Glutamatergic neuron (in vitro differentiated cells): ENCODE measurements around the gene DDX59. TPM values are rescaled to one million over a fixed set of nuclear protein-coding genes. Genes with fewer than 3 reads are reported as not detected.

Source experiments
- DNase-seq: peaks from one replicate; pipeline ENCODE4 v3.0.0; 2022
- H3K27ac Mint-ChIP-seq: one replicate; pipeline ENCODE4 v1.8.0; 2020; ENCODE audit warnings: mild to moderate bottlenecking, mixed read lengths, inconsistent platforms; ENCODE audit not compliant: unreplicated experiment
- H3K27me3 Mint-ChIP-seq: one replicate; pipeline ENCODE4 v1.8.0; 2020; ENCODE audit warnings: mild to moderate bottlenecking, moderate library complexity, mixed read lengths, inconsistent platforms; ENCODE audit not compliant: unreplicated experiment
- H3K36me3 Mint-ChIP-seq: one replicate; pipeline ENCODE4 v1.8.0; 2020; ENCODE audit warnings: mild to moderate bottlenecking, mixed read lengths, inconsistent platforms; ENCODE audit not compliant: unreplicated experiment
- H3K4me1 Mint-ChIP-seq: one replicate; pipeline ENCODE4 v1.8.0; 2020; ENCODE audit warnings: mild to moderate bottlenecking, low read depth, mixed read lengths, inconsistent platforms; ENCODE audit not compliant: unreplicated experiment
- H3K4me3 Mint-ChIP-seq: one replicate; pipeline ENCODE4 v1.8.0; 2020; ENCODE audit warnings: mild to moderate bottlenecking, mixed read lengths, inconsistent platforms; ENCODE audit not compliant: unreplicated experiment
- H3K9me3 Mint-ChIP-seq: one replicate; pipeline ENCODE4 v1.8.0; 2020; ENCODE audit warnings: mild to moderate bottlenecking, moderate library complexity, mixed read lengths, inconsistent platforms; ENCODE audit not compliant: unreplicated experiment
- total RNA-seq: library from RNA; stranded (reverse); fragmentation: NEBNext Ultra II Directional; extraction: Animal tissue kit (Norgen Biotek cat#: 25700); gene quantifications from one replicate; pipeline ENCODE4 v1.2.1, GENCODE V29; 2021; ENCODE audit not compliant: unreplicated experiment
- TF ChIP-seq, protein P1 (sequence below): fragments of 200-600 bp; sonication (generic); IDR thresholded peaks from one replicate; pipeline ENCODE4 v1.5.0; 2021; ENCODE audit not compliant: partially characterized antibody, unreplicated experiment

Gene DDX59
- total RNA-seq, 1 donor from 2014 or later, result 10.6 TPM

DNA sequence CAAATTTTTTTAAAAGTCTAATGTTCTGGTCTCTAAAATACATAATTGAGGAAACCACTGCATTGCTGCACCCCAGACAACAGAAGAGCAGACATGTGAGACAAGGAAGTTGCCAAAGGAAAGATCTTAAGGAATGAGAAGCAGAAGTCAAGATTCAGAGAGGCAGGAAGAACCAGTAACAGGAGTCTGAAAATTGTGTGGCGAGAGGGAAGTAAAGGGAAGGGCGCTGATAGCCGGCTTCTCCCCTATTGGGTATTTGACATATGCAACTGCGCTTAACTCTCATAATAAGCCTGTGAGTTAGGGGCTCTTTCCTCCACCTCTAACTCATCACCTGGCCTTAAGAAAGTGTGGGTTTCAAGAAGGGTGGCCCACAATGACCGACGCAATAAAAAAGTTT, 27.2 kb downstream of the DDX59 start:
- Mint-ChIP-seq H3K27ac (no peak overlapping the region), H3K27me3 (no peaks in the 10 kb centered on the region), H3K4me1 (no peaks in the 10 kb centered on the region)

DNA sequence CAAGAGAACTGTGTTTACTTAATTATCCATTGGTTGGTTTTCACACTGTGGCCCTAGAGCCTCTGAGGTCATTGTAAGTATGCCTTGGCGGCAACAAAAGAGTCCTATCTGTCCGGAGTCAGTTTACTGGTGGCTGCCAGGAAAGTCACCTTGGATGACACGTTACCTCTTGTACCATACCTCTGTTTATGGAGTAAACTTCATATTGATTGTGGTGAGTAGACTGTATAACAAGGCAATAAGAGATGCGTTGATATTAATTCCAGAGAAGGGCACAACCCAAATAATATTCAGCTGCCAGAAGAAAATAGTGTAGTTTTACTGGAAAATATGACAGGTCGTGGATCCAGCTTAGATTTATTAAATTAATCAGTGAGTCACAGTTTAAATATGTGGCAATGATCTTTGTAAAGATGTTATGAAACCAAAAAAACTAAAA, 28.7 kb downstream of the DDX59 start:
- H3K4me3 Mint-ChIP-seq, result no peak overlapping the region
- TF ChIP-seq, protein P1, sequence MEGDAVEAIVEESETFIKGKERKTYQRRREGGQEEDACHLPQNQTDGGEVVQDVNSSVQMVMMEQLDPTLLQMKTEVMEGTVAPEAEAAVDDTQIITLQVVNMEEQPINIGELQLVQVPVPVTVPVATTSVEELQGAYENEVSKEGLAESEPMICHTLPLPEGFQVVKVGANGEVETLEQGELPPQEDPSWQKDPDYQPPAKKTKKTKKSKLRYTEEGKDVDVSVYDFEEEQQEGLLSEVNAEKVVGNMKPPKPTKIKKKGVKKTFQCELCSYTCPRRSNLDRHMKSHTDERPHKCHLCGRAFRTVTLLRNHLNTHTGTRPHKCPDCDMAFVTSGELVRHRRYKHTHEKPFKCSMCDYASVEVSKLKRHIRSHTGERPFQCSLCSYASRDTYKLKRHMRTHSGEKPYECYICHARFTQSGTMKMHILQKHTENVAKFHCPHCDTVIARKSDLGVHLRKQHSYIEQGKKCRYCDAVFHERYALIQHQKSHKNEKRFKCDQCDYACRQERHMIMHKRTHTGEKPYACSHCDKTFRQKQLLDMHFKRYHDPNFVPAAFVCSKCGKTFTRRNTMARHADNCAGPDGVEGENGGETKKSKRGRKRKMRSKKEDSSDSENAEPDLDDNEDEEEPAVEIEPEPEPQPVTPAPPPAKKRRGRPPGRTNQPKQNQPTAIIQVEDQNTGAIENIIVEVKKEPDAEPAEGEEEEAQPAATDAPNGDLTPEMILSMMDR, result no peak
- H3K27me3 Mint-ChIP-seq, result no peaks in the 10 kb centered on the region
- H3K27ac Mint-ChIP-seq, result no peak overlapping the region
- H3K9me3 Mint-ChIP-seq, result no peaks in the 10 kb centered on the region
- no peaks in the 10 kb centered on the region for H3K36me3 Mint-ChIP-seq
- DNase-seq, result no peak
- no peaks in the 10 kb centered on the region for H3K4me1 Mint-ChIP-seq

More for the DNA sequence above, 27.2 kb downstream of the DDX59 start:
- H3K4me3 Mint-ChIP-seq, result no peak overlapping the region
- no peak for DNase-seq
- no peaks in the 10 kb centered on the region for H3K9me3 Mint-ChIP-seq
- TF ChIP-seq, protein P1, result no peak
- H3K36me3 Mint-ChIP-seq, result no peaks in the 10 kb centered on the region

DNA sequence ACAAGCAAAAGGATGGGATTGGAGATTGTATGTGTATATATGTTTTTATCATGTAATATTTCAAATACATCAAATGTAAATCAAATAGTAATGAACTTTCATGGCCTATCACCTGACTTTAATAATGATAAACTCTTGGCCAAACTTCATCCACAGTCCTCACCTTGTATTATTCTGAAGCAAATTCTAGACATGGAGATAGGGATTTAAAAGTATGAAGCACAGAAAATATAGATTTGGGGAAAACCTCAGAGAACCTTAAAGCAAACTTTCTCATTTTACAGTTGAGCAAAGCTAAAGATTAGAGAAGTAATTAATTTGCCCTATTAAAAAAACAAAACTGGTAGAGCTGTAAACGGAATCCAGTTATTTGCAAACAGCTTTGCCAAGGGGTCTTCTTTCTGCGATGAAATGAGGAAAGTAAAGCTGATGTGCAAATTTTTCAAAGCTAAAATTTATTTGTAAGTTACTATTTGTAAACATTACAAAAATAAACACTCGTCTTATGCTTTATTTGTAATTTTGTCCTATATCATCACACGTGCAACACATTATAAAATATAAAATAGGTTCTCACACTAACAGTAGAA, 29.2 kb downstream of the DDX59 start:
- Mint-ChIP-seq H3K27ac (no peak overlapping the region), H3K27me3 (no peaks in the 10 kb centered on the region), H3K36me3 (no peaks in the 10 kb centered on the region), H3K4me1 (no peaks in the 10 kb centered on the region), H3K9me3 (no peaks in the 10 kb centered on the region), H3K4me3 (no peak overlapping the region)
- DNase-seq, result no peak
- TF ChIP-seq, protein P1, result no peak

DNA sequence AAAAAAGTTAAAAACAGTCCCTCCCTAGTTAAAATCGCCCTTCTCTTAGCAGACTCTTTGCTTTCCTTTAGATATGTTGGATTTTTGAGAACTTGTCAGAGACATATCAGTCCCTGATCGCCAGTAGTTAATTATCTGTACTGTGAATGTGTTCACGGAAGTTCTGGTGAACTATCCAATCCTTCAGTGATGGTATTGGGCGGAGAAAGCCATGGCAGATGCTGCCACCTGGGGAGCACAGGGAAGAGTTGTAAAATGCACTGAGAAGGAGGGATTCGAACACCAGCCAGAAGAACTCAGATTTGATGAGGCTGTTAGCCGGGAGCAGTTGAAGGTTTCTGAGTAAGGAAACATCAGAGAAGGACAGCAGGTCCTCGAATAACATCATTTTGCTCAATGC, 31.6 kb downstream of the DDX59 start:
- Mint-ChIP-seq H3K27me3 (no peaks in the 10 kb centered on the region), H3K27ac (no peak overlapping the region), H3K4me1 (no peaks in the 10 kb centered on the region), H3K9me3 (no peaks in the 10 kb centered on the region), H3K4me3 (no peak overlapping the region), H3K36me3 (no peaks in the 10 kb centered on the region)
- TF ChIP-seq, protein P1, result no peak
- DNase-seq, result no peak

DNA sequence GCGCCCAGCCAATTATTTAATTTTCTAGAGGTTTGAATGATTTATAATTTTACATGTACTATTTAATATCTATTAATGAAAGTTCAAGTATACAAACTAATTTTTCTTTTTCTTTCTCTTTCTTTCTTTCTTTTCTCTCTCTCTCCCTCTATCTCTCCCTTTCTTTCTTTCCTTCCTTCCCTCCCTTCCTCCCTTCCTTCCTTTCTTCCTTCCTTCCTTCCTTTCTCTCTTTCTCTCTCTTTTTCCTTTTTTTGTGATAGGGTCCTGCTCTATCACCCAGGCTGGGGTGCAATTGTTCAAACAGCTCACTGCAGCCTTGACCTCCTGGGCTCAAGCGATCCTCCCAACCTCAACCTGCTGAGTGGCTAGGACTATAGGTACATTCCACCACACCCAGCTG, 33.0 kb downstream of the DDX59 start:
- no peak for DNase-seq
- H3K36me3 Mint-ChIP-seq, result no peaks in the 10 kb centered on the region
- TF ChIP-seq, protein P1, result no peak
- H3K9me3 Mint-ChIP-seq, result no peaks in the 10 kb centered on the region
- no peak overlapping the region for H3K27ac Mint-ChIP-seq
- no peaks in the 10 kb centered on the region for H3K27me3 Mint-ChIP-seq
- no peak overlapping the region for H3K4me3 Mint-ChIP-seq
- no peaks in the 10 kb centered on the region for H3K4me1 Mint-ChIP-seq
